Astrocyte (in vitro differentiated cells and primary cell): ENCODE results near the gene OSBPL9. TPM values are rescaled to one million over a fixed set of nuclear protein-coding genes. Genes with fewer than 3 reads are reported as not detected.
A peak's percentile ranks its signal among the peaks of the same experiment; 100 is the strongest.

ENCODE experiments used
- DNase-seq: peaks from one replicate; pipeline ENCODE4 v3.0.0-alpha.2; 2010; ENCODE audit warnings: low read depth
- FAIRE-seq: peaks from 2 replicates; lab custom pipeline; 2011; peaks lifted over from hg19 to GRCh38; lab: Jason Lieb, UNC
- H2AFZ ChIP-seq: 2 replicates; pipeline ENCODE4 v1.6.0; 2012; ENCODE audit warnings: low read depth, low read length, inconsistent platforms
- H3K27ac ChIP-seq: 2 replicates; pipeline ENCODE4 v1.5.1; 2011; ENCODE audit warnings: low read depth, low read length, inconsistent platforms
- H3K27me3 ChIP-seq: 2 replicates; pipeline ENCODE4 v1.6.0; 2011; ENCODE audit warnings: low read length, inconsistent platforms; ENCODE audit not compliant: insufficient read depth
- H3K36me3 ChIP-seq: 2 replicates; pipeline ENCODE4 v1.5.1; 2011; ENCODE audit warnings: low read length, inconsistent platforms; ENCODE audit not compliant: insufficient read depth
- H3K4me1 ChIP-seq: 2 replicates; pipeline ENCODE4 v1.5.1; 2011; ENCODE audit warnings: low read length, inconsistent platforms; ENCODE audit not compliant: insufficient read depth
- H3K4me2 ChIP-seq: 2 replicates; pipeline ENCODE4 v1.6.0; 2012; ENCODE audit warnings: low read length, inconsistent platforms
- H3K4me3 ChIP-seq: 2 replicates; pipeline ENCODE4 v1.5.1; 2011; ENCODE audit warnings: low read depth, mild to moderate bottlenecking, low read length, inconsistent platforms; ENCODE audit not compliant: insufficient read depth
- H3K79me2 ChIP-seq: 2 replicates; pipeline ENCODE4 v1.6.0; 2012; ENCODE audit warnings: mild to moderate bottlenecking, low read length, inconsistent platforms; ENCODE audit not compliant: insufficient read depth
- H3K9ac ChIP-seq: 2 replicates; pipeline ENCODE4 v1.6.0; 2012; ENCODE audit warnings: mild to moderate bottlenecking, low read length, inconsistent platforms
- H3K9me3 ChIP-seq: 2 replicates; pipeline ENCODE4 v1.5.1; 2012; ENCODE audit warnings: low read depth, mild to moderate bottlenecking, low read length, inconsistent platforms; ENCODE audit not compliant: insufficient read depth
- H4K20me1 ChIP-seq: 2 replicates; pipeline ENCODE4 v1.6.0; 2012; ENCODE audit warnings: low read length, inconsistent platforms; ENCODE audit not compliant: insufficient read depth
- H3K27ac Mint-ChIP-seq: one replicate; pipeline ENCODE4 v1.8.0; 2021; ENCODE audit warnings: mild to moderate bottlenecking, mixed read lengths; ENCODE audit not compliant: unreplicated experiment
- H3K27me3 Mint-ChIP-seq: one replicate; pipeline ENCODE4 v1.8.0; 2021; ENCODE audit warnings: low read depth, mixed read lengths; ENCODE audit not compliant: unreplicated experiment
- H3K36me3 Mint-ChIP-seq: one replicate; pipeline ENCODE4 v1.8.0; 2021; ENCODE audit warnings: low read depth, mixed read lengths; ENCODE audit not compliant: unreplicated experiment
- H3K4me1 Mint-ChIP-seq: one replicate; pipeline ENCODE4 v1.8.0; 2021; ENCODE audit warnings: low read depth, mixed read lengths; ENCODE audit not compliant: unreplicated experiment
- H3K4me3 Mint-ChIP-seq: one replicate; pipeline ENCODE4 v1.8.0; 2021; ENCODE audit warnings: mild to moderate bottlenecking, moderate library complexity, mixed read lengths; ENCODE audit not compliant: unreplicated experiment
- H3K9me3 Mint-ChIP-seq: one replicate; pipeline ENCODE4 v1.8.0; 2021; ENCODE audit warnings: mild to moderate bottlenecking, mixed read lengths; ENCODE audit not compliant: unreplicated experiment
- CTCF ChIP-seq: IDR thresholded peaks from 2 replicates; pipeline ENCODE4 v1.5.1; 2011; ENCODE audit warnings: low read depth, mild to moderate bottlenecking, inconsistent platforms, low read length, moderate library complexity; ENCODE audit not compliant: insufficient read depth
- EZH2 ChIP-seq: IDR thresholded peaks from 2 replicates; pipeline ENCODE4 v1.6.1; 2012; ENCODE audit warnings: mild to moderate bottlenecking, low read length, inconsistent platforms; ENCODE audit not compliant: insufficient read depth
- total RNA-seq: library from RNA; stranded (reverse); gene quantifications from 2 replicates; pipeline ENCODE4 v1.2.1, GENCODE V29; 2021

OSBPL9 gene
- total RNA-seq, 1 donor from 2014 or later = 117 TPM

DNA sequence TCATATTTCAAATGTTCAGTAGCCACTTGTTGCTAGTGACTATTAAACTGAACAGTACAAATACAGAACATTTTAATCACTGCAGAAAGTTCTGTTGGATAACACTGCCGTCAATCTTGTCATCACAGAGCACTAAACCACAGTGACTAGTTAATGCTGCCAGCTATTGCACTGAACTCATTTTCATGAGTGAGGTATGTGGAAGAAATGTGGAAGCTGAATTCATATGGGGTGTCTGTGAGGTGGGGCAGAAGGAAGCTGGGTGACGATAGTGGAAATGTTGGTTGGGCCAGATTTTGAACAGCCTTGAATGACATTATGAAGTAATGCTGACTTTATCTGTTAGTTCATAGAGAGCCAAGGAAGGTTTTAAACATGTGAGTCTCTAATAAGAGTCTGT lies 49.6 kb downstream of the OSBPL9 start:
- no peak overlapping the region for H2AFZ ChIP-seq
- no peaks in the 10 kb centered on the region for H3K27me3 Mint-ChIP-seq
- H3K79me2 ChIP-seq = peaks cover 35% of the 10 kb centered on the region
- no peaks in the 10 kb centered on the region for H3K36me3 Mint-ChIP-seq
- H3K9me3 Mint-ChIP-seq = no peaks in the 10 kb centered on the region
- no peaks in the 10 kb centered on the region for H3K36me3 ChIP-seq
- H3K4me1 Mint-ChIP-seq = peaks cover 28% of the 10 kb centered on the region
- no peaks in the 10 kb centered on the region for H3K9me3 ChIP-seq
- DNase-seq (peak; percentile 96), FAIRE-seq (no peak)
- H3K4me3 Mint-ChIP-seq = no peak overlapping the region
- no peaks in the 10 kb centered on the region for H3K27me3 ChIP-seq
- H3K27ac Mint-ChIP-seq = peak overlapping the region; percentile 64
- H3K9ac ChIP-seq = peak overlapping the region; percentile 49
- TF ChIP-seq EZH2 (no peak), CTCF (no peak)
- H3K4me1 ChIP-seq = peaks cover 39% of the 10 kb centered on the region
- H3K27ac ChIP-seq = peak overlapping the region; percentile 70
- H3K4me2 ChIP-seq = peak overlapping the region; percentile 36
- no peak overlapping the region for H3K4me3 ChIP-seq
- H4K20me1 ChIP-seq = no peaks in the 10 kb centered on the region

DNA sequence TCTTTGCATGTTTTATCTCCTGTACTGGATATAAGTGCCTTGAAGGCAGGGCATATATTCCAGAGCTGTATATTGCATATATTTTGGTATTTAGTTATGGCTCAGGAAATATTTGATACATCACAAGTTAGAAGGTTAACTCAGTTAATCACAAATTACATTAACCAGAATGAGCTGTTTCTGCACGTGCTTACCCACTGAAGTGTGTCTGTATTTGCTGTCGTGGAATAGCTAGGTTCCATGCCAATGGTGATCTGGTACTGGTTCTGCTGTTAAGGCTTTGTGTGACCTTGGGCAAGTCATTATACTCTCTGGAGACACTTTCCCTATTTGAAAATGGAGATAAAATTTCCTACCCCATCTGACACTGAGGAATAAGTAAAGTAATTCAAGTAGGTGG lies 50.7 kb downstream of the OSBPL9 start:
- H3K27ac Mint-ChIP-seq = no peak overlapping the region
- no peak for FAIRE-seq
- no peaks in the 10 kb centered on the region for H3K27me3 ChIP-seq
- peaks cover 18% of the 10 kb centered on the region for H3K4me1 Mint-ChIP-seq
- H3K4me1 ChIP-seq = peaks cover 36% of the 10 kb centered on the region
- TF ChIP-seq EZH2 = no peak
- TF ChIP-seq CTCF = no peak
- H3K9ac ChIP-seq = no peak overlapping the region
- no peak overlapping the region for H3K4me2 ChIP-seq
- H3K36me3 Mint-ChIP-seq = no peaks in the 10 kb centered on the region
- H3K36me3 ChIP-seq = no peaks in the 10 kb centered on the region
- no peak for DNase-seq
- no peaks in the 10 kb centered on the region for H3K27me3 Mint-ChIP-seq
- no peak overlapping the region for H3K4me3 ChIP-seq
- H3K9me3 Mint-ChIP-seq = no peaks in the 10 kb centered on the region
- H3K4me3 Mint-ChIP-seq = no peak overlapping the region
- no peaks in the 10 kb centered on the region for H4K20me1 ChIP-seq
- no peak overlapping the region for H3K27ac ChIP-seq
- H2AFZ ChIP-seq = no peak overlapping the region
- H3K79me2 ChIP-seq = peaks cover 27% of the 10 kb centered on the region
- H3K9me3 ChIP-seq = no peaks in the 10 kb centered on the region

DNA sequence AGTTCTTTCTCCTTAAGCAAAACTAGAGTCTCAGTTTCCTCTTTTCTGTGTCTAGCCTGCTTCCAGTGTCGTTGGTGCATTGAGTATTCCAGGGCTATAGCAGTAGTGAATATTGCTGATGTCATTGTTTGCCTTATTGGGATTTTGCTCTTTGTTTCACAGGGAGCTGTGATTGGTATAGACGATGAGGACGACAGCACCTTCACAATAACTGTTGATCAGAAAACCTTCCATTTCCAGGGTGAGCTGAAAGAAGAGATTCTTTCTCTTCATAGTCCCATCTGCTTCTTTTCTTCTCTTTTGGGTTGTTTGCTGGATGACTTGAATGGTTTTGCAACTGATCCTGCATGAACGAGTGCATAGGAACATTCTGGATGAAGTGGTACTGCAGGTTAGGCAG lies 52.4 kb downstream of the OSBPL9 start:
- Histone ChIP-seq H3K4me2 (no peak overlapping the region), H3K4me1 (peaks cover 33% of the 10 kb centered on the region), H3K79me2 (peaks cover 30% of the 10 kb centered on the region), H3K9ac (no peak overlapping the region), H3K27ac (no peak overlapping the region), H2AFZ (no peak overlapping the region), H3K27me3 (no peaks in the 10 kb centered on the region), H3K4me3 (no peak overlapping the region), H3K9me3 (no peaks in the 10 kb centered on the region), H4K20me1 (no peaks in the 10 kb centered on the region), H3K36me3 (no peaks in the 10 kb centered on the region)
- Mint-ChIP-seq H3K4me1 (peaks cover 11% of the 10 kb centered on the region), H3K9me3 (no peaks in the 10 kb centered on the region), H3K27me3 (no peaks in the 10 kb centered on the region), H3K27ac (no peak overlapping the region), H3K36me3 (peaks cover under 1% of the 10 kb centered on the region), H3K4me3 (no peak overlapping the region)
- FAIRE-seq = no peak
- DNase-seq = no peak
- no peak for TF ChIP-seq EZH2
- TF ChIP-seq CTCF = no peak
